MM.1S (cell line): ENCODE results near the gene AK8.

Source experiments
- EZH2 ChIP-seq: fragments of 300-600 bp; sonication (generic); optimal IDR thresholded peaks from 2 replicates; pipeline ENCODE3; 2017; ENCODE audit warnings: low read depth, mild to moderate bottlenecking, antibody characterized with exemption, low read length, mixed read lengths
- TF ChIP-seq, protein P1 (sequence below): fragments of 300-600 bp; sonication (generic); IDR thresholded peaks from 2 replicates; pipeline ENCODE4 v1.5.1; 2016; ENCODE audit warnings: antibody characterized with exemption, low read length, mixed read lengths

DNA sequence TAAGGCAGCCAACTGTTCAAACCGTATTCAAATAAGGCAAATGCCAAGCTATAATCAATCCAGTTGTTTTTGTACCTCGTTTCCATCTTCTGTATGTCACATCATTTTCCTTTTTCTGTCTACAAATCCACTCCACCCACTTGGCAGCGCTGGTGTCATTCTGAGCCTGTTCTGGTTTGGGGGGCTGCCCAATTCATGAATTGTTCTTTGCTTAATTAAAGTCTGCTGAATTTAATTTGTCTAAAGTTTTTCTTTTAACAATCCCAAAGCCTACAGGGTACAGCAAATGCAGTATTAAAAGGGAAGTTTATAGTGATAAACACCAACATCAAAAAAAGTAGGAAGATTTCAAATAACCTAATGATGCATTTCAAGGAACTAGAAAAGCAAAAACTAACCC lies 114.5 kb downstream of the AK8 start:
- TF ChIP-seq, protein P1, sequence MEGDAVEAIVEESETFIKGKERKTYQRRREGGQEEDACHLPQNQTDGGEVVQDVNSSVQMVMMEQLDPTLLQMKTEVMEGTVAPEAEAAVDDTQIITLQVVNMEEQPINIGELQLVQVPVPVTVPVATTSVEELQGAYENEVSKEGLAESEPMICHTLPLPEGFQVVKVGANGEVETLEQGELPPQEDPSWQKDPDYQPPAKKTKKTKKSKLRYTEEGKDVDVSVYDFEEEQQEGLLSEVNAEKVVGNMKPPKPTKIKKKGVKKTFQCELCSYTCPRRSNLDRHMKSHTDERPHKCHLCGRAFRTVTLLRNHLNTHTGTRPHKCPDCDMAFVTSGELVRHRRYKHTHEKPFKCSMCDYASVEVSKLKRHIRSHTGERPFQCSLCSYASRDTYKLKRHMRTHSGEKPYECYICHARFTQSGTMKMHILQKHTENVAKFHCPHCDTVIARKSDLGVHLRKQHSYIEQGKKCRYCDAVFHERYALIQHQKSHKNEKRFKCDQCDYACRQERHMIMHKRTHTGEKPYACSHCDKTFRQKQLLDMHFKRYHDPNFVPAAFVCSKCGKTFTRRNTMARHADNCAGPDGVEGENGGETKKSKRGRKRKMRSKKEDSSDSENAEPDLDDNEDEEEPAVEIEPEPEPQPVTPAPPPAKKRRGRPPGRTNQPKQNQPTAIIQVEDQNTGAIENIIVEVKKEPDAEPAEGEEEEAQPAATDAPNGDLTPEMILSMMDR = no peak
- TF ChIP-seq EZH2 = no peak
